Activated T-cell treated with anti-CD3 and anti-CD28 coated beads for 1 hour (primary cell): ENCODE results near the gene BICRA.
"Not testable (repeated sequence)": the region's sequence is repeated elsewhere in the genome, so short reads cannot be mapped to it uniquely, and the experiment has no call there.

Experiments
- DNase-seq: peaks from one replicate; pipeline ENCODE4 v3.0.0-alpha.2; 2020; ENCODE audit warnings: low read depth

The BICRA gene

DNA sequence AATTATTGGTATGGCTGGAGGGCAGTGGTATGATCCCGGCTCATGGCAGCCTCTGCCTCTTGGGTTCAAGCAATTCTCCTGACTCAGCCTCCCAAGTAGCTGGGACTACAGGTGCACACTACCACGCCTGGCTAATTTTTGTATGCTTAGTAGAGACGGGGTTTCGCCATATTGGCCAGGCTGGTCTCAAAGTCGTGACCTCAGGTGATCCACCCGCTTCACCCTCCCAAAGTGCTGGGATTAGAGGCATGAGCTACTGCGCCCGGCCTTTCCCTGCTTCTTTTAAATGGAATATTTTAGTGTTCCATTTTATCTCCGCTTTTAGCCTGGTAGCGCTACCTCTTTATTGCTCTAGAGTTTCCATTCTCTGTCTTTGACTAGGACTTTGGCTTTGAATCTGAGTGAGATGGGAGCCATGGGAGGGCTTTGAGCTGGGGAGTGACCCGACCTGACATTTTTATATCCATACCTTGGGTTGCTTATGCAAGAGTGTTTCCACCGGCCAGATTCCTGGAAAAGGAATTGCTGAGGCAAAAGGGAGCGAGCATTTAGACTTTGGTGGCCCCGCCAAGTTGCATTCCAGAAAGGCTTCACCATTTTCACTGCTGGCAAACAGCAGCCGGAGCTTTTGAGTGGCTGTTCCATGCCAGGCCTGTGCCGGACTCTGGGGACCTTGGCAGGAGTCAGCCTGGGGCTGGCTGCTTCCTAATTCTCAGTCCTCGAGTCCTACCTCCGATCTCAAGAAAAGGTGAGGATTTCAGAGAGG is 22.9 kb downstream of the BICRA start:
- no peak for DNase-seq

DNA sequence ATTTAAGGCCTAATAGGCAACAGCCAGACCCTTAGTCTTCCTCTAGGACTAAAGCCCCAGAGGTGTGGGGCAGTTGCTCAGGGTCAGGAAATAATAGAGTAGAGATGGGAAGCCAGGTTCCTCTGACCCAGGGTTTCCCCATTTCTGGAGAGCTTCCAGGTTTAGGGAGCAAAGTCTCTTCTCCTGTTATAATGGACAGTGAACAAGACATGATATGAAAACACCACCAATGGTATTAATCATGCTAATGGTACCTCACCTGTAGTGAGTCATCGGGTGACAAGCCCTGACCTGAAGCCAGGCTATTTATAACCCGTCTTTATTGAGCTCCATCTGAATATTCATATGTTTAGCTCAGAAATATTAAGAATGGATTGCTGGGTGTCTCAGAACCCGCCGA is 24.6 kb downstream of the BICRA start:
- no peak for DNase-seq

DNA sequence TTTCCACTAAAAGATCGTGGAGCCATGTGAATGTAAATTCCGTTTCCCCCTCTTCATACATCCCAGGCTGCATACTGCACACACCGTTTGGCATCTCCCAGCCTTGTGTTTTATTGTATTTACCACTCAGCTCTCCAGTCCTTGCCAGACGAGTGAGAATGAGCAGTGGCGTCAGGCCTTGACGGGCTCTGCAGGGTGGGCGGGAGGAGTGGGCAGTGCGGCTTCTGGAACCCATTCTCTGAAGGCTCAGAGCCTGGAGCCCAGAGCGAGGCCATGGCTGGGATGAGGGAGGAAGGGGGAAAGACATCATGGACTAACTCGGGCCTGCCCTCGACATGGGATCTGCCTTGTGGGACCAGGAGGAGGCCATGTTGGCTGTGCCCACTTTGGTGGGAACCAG is 25.1 kb downstream of the BICRA start:
- DNase-seq = no peak

DNA sequence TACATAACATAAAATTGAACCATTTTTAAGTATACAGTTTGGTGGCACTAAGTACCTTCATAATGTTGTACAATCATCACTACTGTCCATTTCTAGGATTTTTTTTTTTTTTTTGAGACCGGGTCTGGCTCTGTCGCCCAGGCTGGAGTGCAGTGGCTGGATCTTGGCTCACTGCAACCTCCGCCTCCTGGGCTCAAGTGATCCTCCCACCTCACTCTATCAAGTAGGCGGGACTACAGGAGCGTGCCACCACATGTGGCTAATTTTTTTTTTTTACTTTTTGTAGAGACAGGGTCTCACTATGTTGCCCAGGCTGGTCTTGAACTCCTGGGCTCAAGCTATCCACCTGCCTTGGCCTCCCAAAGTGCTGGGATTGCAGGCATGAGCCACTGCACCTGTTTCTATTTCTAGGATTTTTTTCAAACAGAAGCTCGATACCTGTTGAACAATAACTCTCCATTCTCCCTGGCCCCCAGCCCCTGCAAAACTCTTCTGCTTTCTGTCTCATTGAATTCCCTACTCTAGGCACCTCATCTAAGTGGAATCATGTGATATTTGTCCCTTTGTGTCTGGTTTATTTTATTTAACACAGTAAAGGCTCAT is 26.3 kb downstream of the BICRA start:
- DNase-seq = not testable (repeated sequence)

DNA sequence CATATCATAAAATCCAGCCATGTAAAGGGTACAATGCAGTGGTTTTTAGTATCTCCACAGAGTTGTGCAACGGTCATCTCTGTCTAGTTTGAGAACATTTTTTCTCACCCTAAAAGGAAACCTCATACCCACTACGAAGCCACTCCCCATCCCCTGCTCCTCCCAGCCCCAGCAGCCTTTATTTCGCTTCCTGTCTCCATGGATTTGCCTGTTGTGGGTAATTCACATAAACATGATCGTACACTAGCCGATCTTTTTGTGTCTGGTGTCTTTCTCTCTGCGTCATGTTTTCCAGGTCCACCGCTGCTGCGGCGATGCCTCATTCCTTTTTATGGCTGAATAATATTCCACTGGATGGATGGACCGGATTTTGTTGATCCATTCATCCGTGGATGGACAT is 28.6 kb downstream of the BICRA start:
- no peak for DNase-seq

DNA sequence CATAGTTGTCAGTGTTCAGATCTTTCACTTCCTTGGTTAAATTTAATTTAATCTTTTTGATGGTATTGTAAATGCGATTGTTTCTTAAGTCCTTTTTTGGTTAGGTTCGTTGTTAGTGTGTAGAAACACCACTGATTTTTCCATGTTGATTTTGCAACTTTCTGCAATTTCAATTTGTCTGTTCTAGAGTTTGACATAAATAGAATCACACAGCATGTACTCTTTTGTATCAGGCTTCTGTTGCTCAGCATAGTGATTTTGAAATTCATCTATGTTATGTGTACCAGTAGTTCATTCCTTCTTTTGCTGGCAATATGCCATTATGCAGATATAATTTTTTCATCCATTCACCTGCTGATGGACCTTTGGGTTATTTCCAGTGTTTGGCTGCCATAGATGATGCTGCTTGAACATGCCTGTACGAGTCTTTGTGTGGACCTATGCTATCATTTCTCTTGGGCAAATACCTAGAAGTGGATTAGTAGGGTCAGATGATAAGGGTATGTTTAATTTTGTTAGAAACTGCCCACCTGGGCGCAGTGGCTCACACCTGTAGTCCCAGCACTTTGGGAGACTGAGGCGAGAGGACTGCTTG is 33.1 kb downstream of the BICRA start:
- DNase-seq = no peak

DNA sequence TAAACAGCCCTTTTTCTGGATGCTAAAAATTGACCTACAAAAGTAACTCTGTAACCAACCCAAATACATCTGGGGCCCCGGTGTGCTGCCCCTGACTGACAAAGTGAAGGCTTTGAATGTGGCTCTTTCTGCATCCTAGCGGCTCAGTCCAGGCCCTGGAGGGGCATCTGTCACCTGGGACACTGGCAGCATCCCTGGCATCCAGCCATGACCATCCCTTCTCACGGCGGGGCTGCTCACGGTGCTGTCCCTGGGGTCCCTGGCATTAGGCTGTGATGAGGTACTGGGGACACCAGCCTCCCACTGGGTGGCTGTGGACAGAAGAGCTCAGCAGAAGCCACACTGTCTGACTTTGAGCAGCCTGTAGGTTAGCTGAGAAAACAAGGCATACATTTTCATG is 34.3 kb downstream of the BICRA start:
- DNase-seq = no peak

DNA sequence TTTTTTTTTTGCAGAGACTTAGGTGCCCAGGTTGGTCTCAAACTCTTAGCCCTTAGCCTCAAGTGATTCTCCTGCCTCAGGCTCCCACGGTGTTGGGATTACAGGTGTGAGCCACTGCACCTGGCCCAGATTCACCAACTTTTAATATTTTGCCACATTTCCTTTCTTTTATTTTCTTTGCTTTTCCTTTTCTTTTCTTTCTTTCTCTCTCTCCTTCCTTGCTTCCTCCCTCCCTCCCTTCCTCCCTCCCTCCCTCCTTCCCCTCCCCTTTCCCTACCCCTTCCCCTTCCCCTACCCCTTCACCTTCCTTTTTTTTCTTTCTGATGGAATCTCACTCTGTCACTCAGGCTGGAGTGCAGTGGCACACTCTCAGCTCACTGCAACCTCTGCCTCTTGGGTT is 35.3 kb downstream of the BICRA start:
- no peak for DNase-seq

DNA sequence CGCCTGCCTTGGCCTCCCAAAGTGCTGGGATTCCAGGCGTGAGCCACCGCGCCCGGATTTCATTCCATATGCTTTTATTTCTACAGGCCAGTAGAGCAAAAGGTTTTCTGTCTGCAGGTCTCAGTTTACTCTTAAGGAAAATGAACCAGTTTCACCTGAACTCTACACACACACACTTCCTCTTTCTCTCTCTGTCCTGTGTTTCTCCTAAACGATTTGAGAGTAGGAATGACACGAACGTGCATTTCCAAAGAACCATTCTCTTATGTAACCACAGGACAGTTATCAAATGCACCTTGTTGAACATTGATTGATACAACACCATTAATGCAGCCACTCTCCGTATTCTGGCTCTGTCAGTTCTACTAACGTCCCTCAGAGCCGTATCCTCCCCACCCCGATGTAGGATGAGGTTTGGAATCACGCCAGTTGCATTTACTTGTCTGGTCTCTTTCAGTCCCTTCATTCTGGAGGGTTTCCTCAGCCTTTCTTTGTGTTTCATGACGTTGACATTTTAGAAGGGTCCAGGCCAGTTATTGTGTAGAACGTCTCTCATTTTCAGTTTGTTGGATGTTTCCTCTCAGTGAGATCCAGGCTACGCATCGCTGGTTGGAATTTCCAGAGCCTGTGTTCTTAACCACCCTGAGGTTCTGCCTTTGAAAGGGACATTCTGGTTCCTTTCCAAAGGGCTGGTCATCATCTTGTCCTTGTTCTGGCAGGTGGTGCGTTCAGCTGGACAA is 36.0 kb downstream of the BICRA start:
- no peak for DNase-seq

DNA sequence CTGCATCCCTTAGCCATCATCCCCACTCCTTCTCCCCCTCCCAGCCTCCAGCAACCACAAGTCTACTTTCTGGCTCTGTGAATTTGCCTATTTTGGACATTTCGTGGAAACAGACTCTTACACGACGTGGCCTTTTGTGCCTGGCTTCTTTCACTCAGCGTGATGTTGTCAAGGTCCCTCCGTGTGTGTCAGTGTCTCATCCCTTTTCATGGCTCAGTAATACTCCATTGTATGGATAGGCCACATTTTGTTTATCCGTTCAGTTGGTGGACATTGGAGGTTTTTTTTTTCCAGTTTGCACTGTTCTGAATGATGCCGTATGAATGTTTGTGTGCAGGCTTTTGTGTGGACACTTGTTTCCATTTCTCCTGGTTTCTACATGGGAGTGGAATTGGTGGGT is 38.0 kb downstream of the BICRA start:
- DNase-seq = no peak

DNA sequence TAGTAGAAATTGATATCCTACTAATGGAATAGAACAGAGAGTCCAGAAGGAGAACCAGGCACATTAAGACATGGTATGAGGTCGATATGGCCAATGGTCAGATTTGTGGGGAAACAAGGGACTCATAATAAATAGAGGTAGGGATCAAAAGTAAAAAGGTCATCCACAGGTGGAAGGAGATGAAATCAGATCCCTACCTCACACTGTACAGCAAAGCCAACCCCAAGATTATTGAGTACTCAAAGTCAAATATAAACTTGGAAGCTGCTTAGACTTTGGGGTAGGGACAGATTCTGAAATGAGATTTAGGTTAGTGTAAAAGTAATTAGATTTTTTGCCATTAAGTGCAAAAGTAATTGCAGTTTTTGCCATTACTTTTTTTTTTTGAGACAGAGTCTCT is 40.7 kb downstream of the BICRA start:
- no peak for DNase-seq

DNA sequence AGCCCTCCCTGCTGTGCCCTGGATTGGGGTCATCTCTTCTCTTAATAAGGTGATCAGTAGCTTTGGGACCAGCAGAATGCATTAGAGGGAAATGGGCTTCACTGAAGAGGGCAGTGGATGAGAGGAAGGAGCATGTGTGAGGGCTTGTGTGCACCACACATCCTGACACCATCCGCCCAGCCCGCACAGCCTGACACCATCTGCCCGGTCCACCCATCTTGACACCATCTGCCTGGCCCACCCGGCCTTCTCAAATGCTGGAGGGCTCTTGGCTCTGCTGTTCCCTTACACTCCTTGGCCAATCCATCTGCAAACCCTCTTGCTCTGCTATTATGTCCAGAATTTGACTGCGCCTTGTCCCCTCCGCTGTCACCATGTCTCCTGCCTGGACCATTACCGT is 41.8 kb downstream of the BICRA start:
- no peak for DNase-seq

DNA sequence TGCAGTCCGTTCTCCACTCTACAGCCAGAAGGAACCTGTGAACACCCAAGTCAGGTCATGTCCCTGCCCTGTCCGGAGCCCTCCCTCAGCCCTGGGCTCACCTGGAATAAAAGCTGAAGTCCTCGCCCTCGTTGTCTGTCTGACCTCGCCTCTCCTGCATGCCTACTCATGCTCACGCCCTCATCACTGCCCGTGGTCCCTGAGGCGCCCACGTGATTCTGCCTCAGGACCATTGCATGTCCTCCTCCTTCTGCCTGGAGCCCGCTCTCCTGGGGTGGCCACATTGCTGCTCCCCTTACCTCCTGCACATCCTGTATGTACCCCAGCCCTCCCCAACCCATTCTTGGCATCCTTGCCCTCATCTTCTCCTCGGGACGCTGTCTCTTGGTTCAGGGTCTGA is 42.2 kb downstream of the BICRA start:
- no peak for DNase-seq

DNA sequence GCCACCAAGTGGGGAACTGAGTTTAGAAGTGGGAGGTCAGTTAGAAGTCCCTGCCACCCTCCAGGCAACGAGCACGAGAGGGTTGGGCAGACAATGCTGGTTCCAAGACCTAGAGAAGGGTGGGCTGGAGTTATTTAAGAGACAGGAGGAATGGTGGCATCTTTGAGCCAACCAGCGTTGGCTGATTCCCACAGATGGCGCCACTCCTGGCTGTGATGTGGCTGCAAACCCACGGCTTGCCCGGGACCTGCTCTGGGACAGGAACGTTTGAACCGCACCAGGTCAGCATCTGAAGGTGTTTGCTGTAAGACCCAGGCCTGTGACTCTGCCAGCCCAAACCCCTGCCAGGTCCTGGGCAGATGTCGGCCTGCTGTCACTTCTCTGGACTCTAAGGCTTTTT is 42.8 kb downstream of the BICRA start:
- no peak for DNase-seq

DNA sequence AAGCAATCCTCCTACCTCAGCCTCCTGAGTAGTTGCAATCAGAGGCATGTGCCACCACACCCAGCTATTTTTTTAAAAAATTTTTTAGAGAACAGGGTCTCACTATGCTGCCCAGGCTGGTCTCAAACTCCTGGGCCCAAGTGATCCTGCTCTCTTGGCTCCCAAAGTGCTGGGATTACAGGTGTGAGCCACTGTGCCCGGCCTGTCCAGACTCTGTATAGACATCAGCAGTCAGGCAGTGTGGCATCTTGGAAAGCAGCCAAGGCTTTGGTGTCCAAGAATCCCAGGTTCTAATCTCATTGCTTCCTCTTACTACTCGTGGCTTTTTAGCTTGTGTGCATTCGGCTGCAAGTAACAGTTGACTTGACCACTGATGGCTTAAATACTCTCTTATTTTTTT is 43.4 kb downstream of the BICRA start:
- no peak for DNase-seq

DNA sequence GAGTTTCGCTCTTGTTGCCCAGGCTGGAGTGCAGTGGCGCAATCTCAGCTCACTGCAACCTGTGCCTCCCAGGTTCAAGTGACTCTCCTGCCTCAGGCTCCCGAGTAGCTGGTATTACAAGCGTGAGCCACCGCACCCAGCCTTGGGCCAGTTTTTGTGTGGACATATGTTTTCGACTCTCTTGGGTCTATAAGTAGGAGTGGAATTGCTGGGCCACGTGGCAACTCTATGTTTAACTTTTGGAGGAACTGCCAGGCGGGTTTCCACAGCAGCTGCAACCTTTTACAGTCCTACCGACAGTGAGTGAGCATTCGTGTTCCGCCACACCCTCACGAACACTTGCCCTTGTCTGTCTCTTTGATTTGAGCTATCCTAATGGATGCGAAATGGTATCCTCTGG is 44.9 kb downstream of the BICRA start:
- no peak for DNase-seq

DNA sequence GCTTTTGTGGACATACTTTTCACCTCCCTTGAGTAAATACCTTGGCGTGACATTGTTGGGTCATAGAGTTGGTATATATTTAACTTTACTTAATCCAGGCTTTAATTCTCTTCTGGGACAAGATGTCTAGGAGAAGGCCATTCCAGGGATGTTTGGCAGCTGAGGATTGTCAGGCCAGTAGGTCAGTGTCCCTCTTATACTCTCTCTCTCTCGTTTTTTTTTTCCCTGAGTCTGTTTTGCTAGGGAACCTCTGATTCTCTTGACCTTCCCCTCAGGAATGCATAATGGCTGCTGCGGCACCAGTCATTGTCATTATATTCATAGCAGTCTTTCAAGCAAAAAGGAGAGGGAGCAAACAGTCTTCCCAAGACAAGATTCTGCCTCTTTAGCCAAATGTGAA is 48.8 kb downstream of the BICRA start:
- DNase-seq = no peak

DNA sequence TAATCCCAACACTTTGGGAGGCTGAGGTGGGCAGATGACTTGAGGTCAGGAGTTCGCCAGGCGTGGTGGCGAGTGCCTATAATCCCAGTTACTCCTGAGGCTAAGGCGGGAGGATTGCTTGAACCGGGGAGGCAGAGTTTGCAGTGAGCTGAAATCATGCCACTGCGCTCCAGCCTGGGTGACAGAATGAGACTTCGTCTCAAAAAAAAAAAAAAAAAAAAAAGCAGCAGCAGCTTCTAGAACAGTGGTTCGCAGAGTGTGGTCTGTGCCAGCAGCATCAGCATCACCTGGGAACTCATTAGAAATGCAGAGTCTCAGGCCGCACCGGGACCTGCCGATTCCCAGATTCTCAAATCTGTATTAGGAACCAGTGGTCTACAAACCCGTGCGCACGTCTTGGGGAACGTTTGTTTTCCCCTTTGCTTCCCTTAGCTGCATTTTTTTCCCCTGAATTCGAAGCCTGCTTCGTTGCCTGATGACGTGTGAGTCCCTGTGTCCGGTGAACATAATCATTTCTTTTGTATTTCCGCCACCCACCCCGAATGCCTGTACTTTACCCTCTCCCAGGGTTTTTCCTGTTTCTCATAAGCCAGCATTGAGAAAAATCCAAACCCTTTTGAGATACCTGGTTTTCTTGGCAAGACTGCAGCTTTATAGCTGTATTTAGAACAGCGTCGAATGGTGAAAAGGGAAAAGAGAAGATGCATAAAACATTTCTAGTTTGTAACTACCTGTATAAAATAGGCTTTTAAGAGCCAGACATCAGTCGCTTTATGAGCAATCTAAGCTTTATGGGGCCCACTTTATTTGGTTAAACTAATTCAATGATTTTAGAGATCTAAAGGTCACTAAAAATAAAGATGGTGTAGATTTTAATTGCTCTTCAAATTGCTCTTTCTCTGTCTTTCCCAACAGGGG is 49.8 kb downstream of the BICRA start:
- no peak for DNase-seq

DNA sequence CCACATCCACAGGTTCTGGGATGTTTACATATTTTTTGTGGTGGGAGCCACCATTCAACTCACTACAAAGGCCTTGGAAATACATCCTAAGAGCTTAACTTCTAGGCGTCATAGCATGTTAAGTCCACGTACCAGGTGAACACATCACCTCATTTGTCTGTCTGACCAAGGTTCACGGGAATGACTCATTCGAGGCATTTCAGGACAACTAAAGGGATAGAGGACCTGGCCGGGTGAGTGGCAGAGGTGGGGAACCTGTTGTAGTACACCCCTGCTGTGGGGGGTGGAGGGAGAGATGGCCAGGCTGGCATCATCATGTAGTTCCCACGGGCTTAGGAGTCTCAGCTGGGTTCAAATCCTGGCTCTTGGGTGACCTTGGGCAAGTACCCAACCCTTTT is 51.5 kb downstream of the BICRA start:
- no peak for DNase-seq

DNA sequence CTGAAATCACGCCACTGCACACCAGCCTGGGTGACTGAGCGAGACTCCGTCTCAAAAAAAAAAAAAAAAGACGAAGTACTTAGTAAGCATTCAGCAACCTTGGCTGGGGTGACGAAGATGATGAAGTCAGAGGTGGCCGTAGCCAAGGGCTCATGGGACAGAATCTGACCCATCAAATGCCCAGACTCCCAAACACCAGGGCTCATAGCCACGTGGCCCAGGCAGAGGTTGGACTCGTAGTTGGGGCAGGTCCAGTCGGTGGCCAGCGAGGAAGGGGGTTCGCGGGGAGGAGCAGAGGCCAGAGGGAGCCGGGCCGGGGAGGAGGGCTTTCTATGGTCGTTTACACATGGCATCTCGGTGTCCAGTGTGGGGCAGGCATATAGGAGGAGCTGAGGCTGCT is 52.2 kb downstream of the BICRA start:
- no peak for DNase-seq

DNA sequence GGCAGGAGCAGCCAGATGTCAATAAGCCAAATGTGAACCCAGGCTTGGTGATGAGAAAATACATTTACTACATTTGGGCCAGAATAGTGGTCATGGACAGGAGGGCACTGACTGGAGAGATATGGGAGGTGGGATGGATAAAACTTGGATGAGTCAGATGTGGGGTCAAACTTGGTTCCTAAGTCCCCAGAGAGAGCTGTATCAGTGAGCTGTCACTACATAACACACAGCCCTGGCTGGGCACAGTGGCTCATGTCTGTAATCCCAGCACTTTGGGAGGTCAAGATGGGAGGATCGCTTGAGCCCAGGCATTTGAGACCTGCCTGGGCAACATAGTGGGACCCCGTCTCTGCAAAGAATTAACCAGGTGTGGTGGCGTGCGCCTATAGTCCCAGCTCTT is 52.7 kb downstream of the BICRA start:
- no peak for DNase-seq

DNA sequence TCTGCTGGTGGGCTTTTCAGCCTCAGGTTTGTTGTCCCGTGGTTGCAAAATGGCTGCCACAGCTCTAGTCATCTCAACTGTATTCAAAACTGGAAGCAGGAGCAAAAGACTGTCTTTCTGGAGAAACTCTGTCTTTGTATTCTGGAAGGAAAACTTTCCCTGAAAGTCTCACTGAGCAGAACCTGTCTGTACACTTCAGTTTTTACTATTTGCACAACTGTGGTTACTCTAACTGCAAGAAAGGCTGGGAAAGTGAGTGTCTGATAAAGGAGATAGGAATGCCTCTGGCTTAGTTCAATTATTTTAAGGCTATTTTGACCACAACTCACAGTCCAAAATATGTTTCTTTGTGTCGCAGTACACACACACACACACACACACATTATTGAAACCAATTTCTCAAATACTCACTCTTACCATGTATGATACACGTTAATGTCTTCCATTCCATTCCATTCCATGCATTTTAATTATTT is 54.5 kb downstream of the BICRA start:
- no peak for DNase-seq
